Ishikawa (cell line): ENCODE measurements around the gene RACGAP1.

Experiments
- CEBPB ChIP-seq: IDR thresholded peaks from 2 replicates; pipeline ENCODE4 v1.6.1; 2012
- CREB1 ChIP-seq: IDR thresholded peaks from 2 replicates; pipeline ENCODE4 v1.6.1; 2012; ENCODE audit warnings: low read depth
- EGR1 ChIP-seq: IDR thresholded peaks from 2 replicates; pipeline ENCODE4 v1.6.1; 2012
- EP300 ChIP-seq: IDR thresholded peaks from 2 replicates; pipeline ENCODE4 v1.6.1; 2012; ENCODE audit warnings: borderline replicate concordance
- FOXM1 ChIP-seq: IDR thresholded peaks from 2 replicates; pipeline ENCODE4 v1.6.1; 2012; ENCODE audit warnings: low read depth, borderline replicate concordance
- MAX ChIP-seq: IDR thresholded peaks from 2 replicates; pipeline ENCODE4 v1.6.1; 2012
- NFIC ChIP-seq: IDR thresholded peaks from 2 replicates; pipeline ENCODE4 v1.6.1; 2012
- RAD21 ChIP-seq: IDR thresholded peaks from 2 replicates; pipeline ENCODE4 v1.6.1; 2012; ENCODE audit warnings: low read depth
- REST ChIP-seq: IDR thresholded peaks from 2 replicates; pipeline ENCODE4 v1.6.1; 2012; ENCODE audit warnings: low read depth, mild to moderate bottlenecking
- TAF1 ChIP-seq: IDR thresholded peaks from 2 replicates; pipeline ENCODE4 v1.6.1; 2012; ENCODE audit warnings: low read depth, mild to moderate bottlenecking
- TCF12 ChIP-seq: IDR thresholded peaks from 2 replicates; pipeline ENCODE4 v1.6.1; 2012; ENCODE audit warnings: low read depth
- TEAD4 ChIP-seq: IDR thresholded peaks from 2 replicates; pipeline ENCODE4 v1.6.1; 2012
- USF1 ChIP-seq: IDR thresholded peaks from 2 replicates; pipeline ENCODE4 v1.6.1; 2012
- YY1 ChIP-seq: IDR thresholded peaks from 2 replicates; pipeline ENCODE4 v1.6.1; 2012; ENCODE audit warnings: low read depth
- ZBTB7A ChIP-seq: IDR thresholded peaks from 2 replicates; pipeline ENCODE4 v1.6.1; 2012; ENCODE audit warnings: low read depth

RACGAP1 gene

GRCh38 chr12:50032854-50033581 is 7.7 kb upstream of the RACGAP1 start:
- TF ChIP-seq CREB1 (no peak), YY1 (no peak), EGR1 (no peak), TAF1 (no peak), TEAD4 (no peak), USF1 (no peak), REST (no peak), RAD21 (no peak), ZBTB7A (no peak), TCF12 (no peak), FOXM1 (no peak), CEBPB (no peak), NFIC (no peak), MAX (no peak), EP300 (no peak)

- TF ChIP-seq RAD21 (no peak), USF1 (no peak), CREB1 (no peak), TEAD4 (no peak), EP300 (no peak), TCF12 (no peak)
Measured at GRCh38 chr12:50032515-50032853, 7.2 kb upstream of the RACGAP1 start.

GRCh38 chr12:50030449-50030848 is 5.2 kb upstream of the RACGAP1 start:
- 0 out of 2 replicates have a peak, but pooled peaks have one; percentile 22 for TF ChIP-seq CEBPB

- TF ChIP-seq EGR1 (no peak), NFIC (no peak), USF1 (no peak), REST (no peak), EP300 (no peak), TEAD4 (no peak), RAD21 (no peak), MAX (no peak), CEBPB (no peak), TCF12 (no peak), ZBTB7A (no peak)
Measured at GRCh38 chr12:50026691-50027090, 1.4 kb upstream of the RACGAP1 start.

- no peak for TF ChIP-seq MAX
- no peak for TF ChIP-seq NFIC
- no peak for TF ChIP-seq FOXM1
- no peak for TF ChIP-seq CEBPB
- no peak for TF ChIP-seq TAF1
- no peak for TF ChIP-seq TCF12
- no peak for TF ChIP-seq ZBTB7A
- TF ChIP-seq TEAD4 = no peak
- no peak for TF ChIP-seq CREB1
- no peak for TF ChIP-seq USF1
- no peak for TF ChIP-seq EP300
Measured at GRCh38 chr12:50024805-50025186, 498 bp downstream of the RACGAP1 start.
